GM08714 (cell line): ENCODE measurements around the gene ZIK1.

Source experiments
- H3K4me3 ChIP-seq: fragments of 200-500 bp; sonication (Bioruptor generic); 2 replicates; pipeline ENCODE4 v1.5.1; 2014; ENCODE audit warnings: mild to moderate bottlenecking, low read length, inconsistent platforms
- ZNF274 ChIP-seq: IDR thresholded peaks from 2 replicates; pipeline ENCODE4 v1.6.1; 2012; ENCODE audit warnings: mild to moderate bottlenecking, low read depth, low read length

Gene ZIK1

DNA sequence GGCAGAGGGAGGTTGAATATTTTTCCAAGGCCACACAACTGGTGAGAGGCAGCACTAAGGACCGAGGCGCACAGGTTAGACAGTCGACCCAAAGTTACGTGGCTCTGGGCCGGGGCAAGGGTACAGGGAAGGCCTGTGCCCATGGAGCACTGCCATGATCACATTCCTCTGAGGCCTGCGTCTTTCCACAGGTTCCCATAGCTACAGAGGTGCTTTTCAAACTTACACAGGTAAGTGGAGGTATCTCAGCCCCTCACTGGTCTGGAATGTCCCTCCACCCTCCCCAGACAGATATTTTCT is 49.8 kb downstream of the ZIK1 start:
- TF ChIP-seq ZNF274 = no peak
- peak overlapping the region; percentile 90 for H3K4me3 ChIP-seq

DNA sequence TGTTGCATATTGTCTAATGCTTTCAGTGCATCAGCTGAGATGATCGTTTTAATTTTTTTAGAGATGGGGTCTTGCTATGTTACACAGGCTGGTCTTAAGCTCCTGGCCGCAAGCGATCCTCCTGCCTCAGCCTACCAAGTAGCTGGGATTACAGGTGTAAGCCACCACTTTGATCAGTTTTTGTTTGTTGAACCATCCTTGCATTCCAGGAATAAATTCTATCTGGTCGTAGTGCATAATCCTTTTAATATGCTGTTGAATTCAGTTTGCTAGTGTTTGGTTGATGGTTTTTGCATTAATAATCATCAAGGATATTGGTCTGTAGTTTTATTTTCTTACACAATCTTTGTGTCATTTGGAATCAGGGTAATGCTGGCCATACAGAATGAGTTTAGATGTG is 53.4 kb downstream of the ZIK1 start:
- TF ChIP-seq ZNF274 = no peak
- H3K4me3 ChIP-seq = no peak overlapping the region

- no peak for TF ChIP-seq ZNF274
- H3K4me3 ChIP-seq = no peak overlapping the region
Observed at GRCh38 chr19:57641715-57642234, 57.8 kb downstream of the ZIK1 start.

DNA sequence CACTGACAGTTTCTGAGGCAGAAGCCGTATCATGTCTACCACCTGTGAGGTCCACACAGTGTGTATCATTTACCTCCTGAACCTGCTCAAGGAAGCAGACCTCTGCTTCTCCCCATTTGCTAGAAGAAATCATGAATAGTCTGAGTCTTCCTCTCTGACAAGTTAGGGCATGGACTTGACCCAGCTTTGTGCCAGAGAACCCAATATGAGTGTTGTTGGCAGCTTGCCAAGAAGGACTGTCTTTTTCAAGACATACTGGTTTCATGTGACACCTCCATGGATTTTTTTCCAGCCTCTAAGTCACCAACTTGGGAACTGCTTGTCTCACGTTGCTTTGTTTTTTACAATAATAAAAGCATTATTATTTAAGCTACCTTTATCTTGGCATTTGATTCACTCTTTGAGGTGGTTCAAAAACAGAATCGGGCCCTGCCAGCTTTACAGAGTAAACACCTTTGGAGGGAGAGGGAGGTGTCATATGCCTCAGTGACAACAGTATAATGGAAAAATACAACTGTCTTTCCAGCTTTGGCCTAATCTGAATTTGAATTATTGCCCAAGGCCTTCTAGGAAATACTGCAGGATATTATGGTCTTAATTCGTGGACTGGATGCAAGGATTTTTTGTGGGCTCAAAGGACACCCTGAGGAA is 58.6 kb downstream of the ZIK1 start:
- TF ChIP-seq ZNF274 = no peak
- H3K4me3 ChIP-seq = no peak overlapping the region
